ENCODE results near the gene HIPK2. TPM values are rescaled to one million over a fixed set of nuclear protein-coding genes. Genes with fewer than 3 reads are reported as not detected.

Gene HIPK2
- polyA plus RNA-seq, 2 of the 4 experiments (the other 2 are of a cell fraction), result 11.3 to 12.1 TPM

GRCh38 chr7:139720186-139720585 lies 57.6 kb downstream of the HIPK2 start:
- H3K27ac ChIP-seq, result peak overlapping the region in 1 of 2 experiments; percentile 52; a peak in 1 of 6 replicates
- H3K4me1 ChIP-seq, result peaks cover 51% of the 10 kb centered on the region
- ATAC-seq (no peak), FAIRE-seq (no peak), DNase-seq (ENCODE audit: low read depth in 1 of 2, low spot score in 1 of 2) (no peak)
- POLR2A ChIA-PET, result no interaction called here
- no peak overlapping the region for H3K4me3 ChIP-seq
- TF ChIP-seq RNF2 (IDR thresholded peaks at IDR 0.05; ENCODE audit: borderline replicate concordance, low read depth) (no peak), E2F6 (IDR thresholded peaks at IDR 0.05; ENCODE audit: borderline replicate concordance, low read depth) (no peak), PBX3 (IDR thresholded peaks at IDR 0.05) (no peak), USF2 (IDR thresholded peaks at IDR 0.05) (no peak), EHF (CRISPR knock-in tag; IDR thresholded peaks at IDR 0.05) (no peak), JUN (IDR thresholded peaks at IDR 0.05) (no peak), HDAC2 (IDR thresholded peaks at IDR 0.05) (no peak), HEYL (CRISPR knock-in tag; IDR thresholded peaks at IDR 0.05) (no peak), EHMT2 (IDR thresholded peaks at IDR 0.05; ENCODE audit: low read depth) (no peak), HOXB5 (CRISPR knock-in tag; IDR thresholded peaks at IDR 0.05) (no peak), POLR2A (IDR thresholded peaks at IDR 0.05; ENCODE audit: low read length) (no peak), HOXA7 (CRISPR knock-in tag; IDR thresholded peaks at IDR 0.05) (no peak), ELK1 (IDR thresholded peaks at IDR 0.05; ENCODE audit: low read depth, low read length) (no peak), CBX2 (IDR thresholded peaks at IDR 0.05; ENCODE audit: borderline replicate concordance, low read depth) (no peak), HES2 (IDR thresholded peaks at IDR 0.05) (no peak), BCL3 (IDR thresholded peaks at IDR 0.05) (no peak)
- CTCF ChIA-PET, result interaction anchor here (0.8 to 1.1 kb wide), 2 partner anchors 32 to 37 kb away, joined by 3 read pairs; no protein-coding TSS in a partner anchor
- H3K4me2 ChIP-seq, result peak overlapping the region; percentile 32; the same call in 1 of the 3 replicates
- no peaks in the 10 kb centered on the region for H3K9me3 ChIP-seq
- whole genome bisulfite sequencing (ENCODE audit: missing lambda C conversion rate), result 96% methylated on average over 6 of the region's 6 CpGs

- TF ChIP-seq MAFK (IDR thresholded peaks at IDR 0.05; ENCODE audit: partially characterized antibody) (no peak), RCOR1 (IDR thresholded peaks at IDR 0.05; ENCODE audit: low read depth, low read length) (no peak), ZSCAN20 (CRISPR knock-in tag; IDR thresholded peaks at IDR 0.05) (no peak)
- DNase-seq (ENCODE audit: low read depth in 1 of 2, low spot score in 1 of 2), result no peak
- peaks cover 39% of the 10 kb centered on the region for H3K4me1 ChIP-seq
- no peak overlapping the region for H3K27ac ChIP-seq
- H3K4me2 ChIP-seq, result no peak overlapping the region
- ChIA-PET POLR2A (no interaction called here), CTCF (no interaction called here)
- no peak overlapping the region for H3K4me3 ChIP-seq
- H3K9me3 ChIP-seq, result no peaks in the 10 kb centered on the region
- no peak for FAIRE-seq
- 97% methylated on average over 9 of the region's 9 CpGs for WGBS (ENCODE audit: missing lambda C conversion rate)
- ATAC-seq, result no peak
These were observed 58.9 kb downstream of the HIPK2 start for GRCh38 chr7:139718859-139719258.

- no peak for FAIRE-seq
- no peak overlapping the region for H3K4me2 ChIP-seq
- CTCF ChIA-PET, result no interaction called here
- no peak for TF ChIP-seq ELK1 (IDR thresholded peaks at IDR 0.05; ENCODE audit: low read depth, low read length)
- TF ChIP-seq HOXA7 (CRISPR knock-in tag; IDR thresholded peaks at IDR 0.05), result no peak
- no peak for TF ChIP-seq CBX2 (IDR thresholded peaks at IDR 0.05; ENCODE audit: borderline replicate concordance, low read depth)
- no peak for TF ChIP-seq ATOH8 (CRISPR knock-in tag; IDR thresholded peaks at IDR 0.05; ENCODE audit: low read depth)
- no peak for TF ChIP-seq RNF2 (IDR thresholded peaks at IDR 0.05; ENCODE audit: borderline replicate concordance, low read depth)
- no peak for TF ChIP-seq MAFK (IDR thresholded peaks at IDR 0.05; ENCODE audit: partially characterized antibody)
- TF ChIP-seq REST (IDR thresholded peaks at IDR 0.05), result no peak
These were observed 59.7 kb downstream of the HIPK2 start for GRCh38 chr7:139718141-139718540.

More at GRCh38 chr7:139718141-139718540, 59.7 kb downstream of the HIPK2 start:
- POLR2A ChIA-PET, result no interaction called here
- DNase-seq (ENCODE audit: low read depth in 1 of 2, low spot score in 1 of 2) (no peak), ATAC-seq (no peak)
- peaks cover 32% of the 10 kb centered on the region for H3K4me1 ChIP-seq
- H3K27ac ChIP-seq, result no peak overlapping the region
- H3K4me3 ChIP-seq, result no peak overlapping the region
- no peaks in the 10 kb centered on the region for H3K9me3 ChIP-seq

All from A549 (cell line).